ENCODE measurements around the gene ABCA4. TPM values are rescaled to one million over a fixed set of nuclear protein-coding genes. Genes with fewer than 3 reads are reported as not detected.

ABCA4 gene
- polyA plus RNA-seq, 1 experiment: 0.17 TPM

- no peaks in the 10 kb centered on the region for H3K27me3 ChIP-seq (ENCODE audit: control insufficient read depth, insufficient read depth, low read length)
- ChIA-PET CTCF (interaction anchor here (1.0 to 1.1 kb wide), 2 partner anchors 27 to 42 kb away, joined by 3 read pairs; no protein-coding TSS in a partner anchor), POLR2A (no interaction called here)
- no peak for TF ChIP-seq CTCF (IDR thresholded peaks at IDR 0.05; ENCODE audit: low read depth, low read length)
- no peaks in the 10 kb centered on the region for H3K9me3 ChIP-seq (ENCODE audit: control insufficient read depth, insufficient read depth, low read length)
- H3K4me3 ChIP-seq (ENCODE audit: low read depth, low read length): no peak overlapping the region
- H3K27ac ChIP-seq (ENCODE audit: low read depth, low read length): peak overlapping the region; percentile 55
- peak; percentile 74 for DNase-seq (ENCODE audit: low read depth, low spot score)
Observed at GRCh38 chr1:94067196-94067595, 53.8 kb downstream of the ABCA4 start.

- POLR2A ChIA-PET: interaction anchor here (0.8 to 1.2 kb wide), 2 partner anchors 22 to 174 kb away, joined by 3 to 6 read pairs; partner anchors contain the start of gene ARHGAP29
- Histone ChIP-seq H3K27me3 (ENCODE audit: control insufficient read depth, insufficient read depth, low read length) (no peaks in the 10 kb centered on the region), H3K9me3 (ENCODE audit: control insufficient read depth, insufficient read depth, low read length) (no peaks in the 10 kb centered on the region), H3K4me3 (ENCODE audit: low read depth, low read length) (no peak overlapping the region), H3K27ac (ENCODE audit: low read depth, low read length) (no peak overlapping the region)
- CTCF ChIA-PET: interaction anchor here (0.7 to 11.1 kb wide), 18 partner anchors 9 to 401 kb away, joined by 3 to 258 read pairs (median 6); no protein-coding TSS in a partner anchor
- DNase-seq (ENCODE audit: low read depth, low spot score): peak; percentile 30
- peak; percentile 59 for TF ChIP-seq CTCF (IDR thresholded peaks at IDR 0.05; ENCODE audit: low read depth, low read length)
Observed at GRCh38 chr1:94063379-94063778, 57.6 kb downstream of the ABCA4 start.

GRCh38 chr1:94061513-94062443 lies 59.2 kb downstream of the ABCA4 start:
- H3K27ac ChIP-seq (ENCODE audit: low read depth, low read length): peak overlapping the region; percentile 33
- H3K9me3 ChIP-seq (ENCODE audit: control insufficient read depth, insufficient read depth, low read length): no peaks in the 10 kb centered on the region
- H3K27me3 ChIP-seq (ENCODE audit: control insufficient read depth, insufficient read depth, low read length): no peaks in the 10 kb centered on the region
- TF ChIP-seq CTCF (IDR thresholded peaks at IDR 0.05; ENCODE audit: low read depth, low read length): peak; percentile 97
- POLR2A ChIA-PET: interaction anchor here (0.5 to 1.8 kb wide), 7 partner anchors 33 to 273 kb away, joined by 3 to 13 read pairs (median 3); partner anchors contain the start of gene ARHGAP29
- no peak overlapping the region for H3K4me3 ChIP-seq (ENCODE audit: low read depth, low read length)
- CTCF ChIA-PET: interaction anchor here (0.7 to 11.1 kb wide), 32 partner anchors 10 to 402 kb away, joined by 3 to 258 read pairs (median 6); partner anchors contain the start of gene GCLM
- DNase-seq (ENCODE audit: low read depth, low spot score): peak; percentile 57

- TF ChIP-seq CTCF (IDR thresholded peaks at IDR 0.05; ENCODE audit: low read depth, low read length): no peak
- Histone ChIP-seq H3K27me3 (ENCODE audit: control insufficient read depth, insufficient read depth, low read length) (no peaks in the 10 kb centered on the region), H3K9me3 (ENCODE audit: control insufficient read depth, insufficient read depth, low read length) (no peaks in the 10 kb centered on the region; the same call in 1 of the 2 replicates), H3K27ac (ENCODE audit: low read depth, low read length) (no peak overlapping the region), H3K4me3 (ENCODE audit: low read depth, low read length) (no peak overlapping the region)
- no peak for DNase-seq (ENCODE audit: low read depth, low spot score)
- POLR2A ChIA-PET: no interaction called here
- CTCF ChIA-PET: interaction anchor here (0.5 to 11.1 kb wide), 9 partner anchors 10 to 274 kb away, joined by 4 to 258 read pairs (median 16); no protein-coding TSS in a partner anchor
Observed at GRCh38 chr1:94060720-94061119, 60.2 kb downstream of the ABCA4 start.
